NCI-H345 treated with DMSO at 0.1 percent for 48 hours (cell line): ENCODE data around the gene AGPAT2.

Experiments
- DNase-seq: peaks from one replicate; lab custom pipeline; 2025; ENCODE audit not compliant: unreplicated experiment; lab: John Stamatoyannopoulos, UW

Gene AGPAT2

GRCh38 chr9:136689108-136689460 is 1.8 kb upstream of the AGPAT2 start:
- DNase-seq, result no peak

- DNase-seq, result no peak
Observed at GRCh38 chr9:136688274-136689107, 1.2 kb upstream of the AGPAT2 start.

GRCh38 chr9:136687721-136688223 is 515 bp upstream of the AGPAT2 start:
- no peak for DNase-seq

- no peak for DNase-seq
Observed at GRCh38 chr9:136686534-136686793, 793 bp downstream of the AGPAT2 start.

- no peak for DNase-seq
Observed at GRCh38 chr9:136685790-136686533, 1.3 kb downstream of the AGPAT2 start.

GRCh38 chr9:136685216-136685615 is 2.0 kb downstream of the AGPAT2 start:
- DNase-seq, result no peak

- DNase-seq, result no peak
Observed at GRCh38 chr9:136684799-136685198, 2.5 kb downstream of the AGPAT2 start.

- no peak for DNase-seq
Observed at GRCh38 chr9:136684339-136684738, 2.9 kb downstream of the AGPAT2 start.

- no peak for DNase-seq
Observed at GRCh38 chr9:136683755-136684154, 3.5 kb downstream of the AGPAT2 start.

GRCh38 chr9:136683173-136683745 is 4.0 kb downstream of the AGPAT2 start:
- no peak for DNase-seq

- DNase-seq, result no peak
Observed at GRCh38 chr9:136682710-136683109, 4.5 kb downstream of the AGPAT2 start.

- no peak for DNase-seq
Observed at GRCh38 chr9:136681945-136682699, 5.1 kb downstream of the AGPAT2 start.

GRCh38 chr9:136681029-136681428 is 6.2 kb downstream of the AGPAT2 start:
- no peak for DNase-seq

- DNase-seq, result no peak
Observed at GRCh38 chr9:136679431-136679941, 7.8 kb downstream of the AGPAT2 start.

GRCh38 chr9:136678624-136679023 is 8.6 kb downstream of the AGPAT2 start:
- no peak for DNase-seq

- DNase-seq, result no peak
Observed at GRCh38 chr9:136678034-136678433, 9.2 kb downstream of the AGPAT2 start.

GRCh38 chr9:136676920-136677686 is 10.2 kb downstream of the AGPAT2 start:
- no peak for DNase-seq

- no peak for DNase-seq
Observed at GRCh38 chr9:136676297-136676794, 10.9 kb downstream of the AGPAT2 start.

GRCh38 chr9:136675477-136676296 is 11.6 kb downstream of the AGPAT2 start:
- DNase-seq, result no peak
